Measurements from ENCODE around the gene CNNM1. TPM values are rescaled to one million over a fixed set of nuclear protein-coding genes. Genes with fewer than 3 reads are reported as not detected.

Gene CNNM1
- total RNA-seq, 1 donor from 2014 or later = 0.08 TPM

DNA sequence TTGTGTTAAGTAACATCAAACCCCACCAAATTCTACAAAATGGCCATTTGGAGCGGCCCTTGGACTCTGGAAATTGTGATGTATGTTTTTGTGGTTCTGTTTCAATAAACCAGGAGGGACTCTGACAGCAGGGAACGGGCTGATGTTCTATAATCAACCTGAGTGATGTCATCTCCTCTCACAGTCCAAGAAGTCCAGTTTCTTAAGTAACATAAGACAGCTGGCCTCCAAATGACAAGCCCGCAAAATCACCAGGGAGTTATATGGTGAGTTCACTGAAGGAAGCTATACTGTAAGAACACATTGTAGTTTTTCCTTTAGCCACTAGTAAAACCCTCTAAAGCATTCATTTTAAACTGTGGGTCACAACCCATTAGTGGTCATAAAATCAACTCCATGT lies 67.3 kb downstream of the CNNM1 start:
- no peaks in the 10 kb centered on the region for H3K27me3 Mint-ChIP-seq (ENCODE audit: unreplicated experiment)
- H3K9me3 Mint-ChIP-seq (ENCODE audit: unreplicated experiment) = no peaks in the 10 kb centered on the region
- H3K4me1 Mint-ChIP-seq (ENCODE audit: unreplicated experiment) = peaks cover 23% of the 10 kb centered on the region
- no peak overlapping the region for H3K27ac Mint-ChIP-seq (ENCODE audit: unreplicated experiment)
- H3K4me3 Mint-ChIP-seq (ENCODE audit: unreplicated experiment) = no peak overlapping the region
- no peak for DNase-seq (ENCODE audit: low spot score)
- TF ChIP-seq, protein P1, sequence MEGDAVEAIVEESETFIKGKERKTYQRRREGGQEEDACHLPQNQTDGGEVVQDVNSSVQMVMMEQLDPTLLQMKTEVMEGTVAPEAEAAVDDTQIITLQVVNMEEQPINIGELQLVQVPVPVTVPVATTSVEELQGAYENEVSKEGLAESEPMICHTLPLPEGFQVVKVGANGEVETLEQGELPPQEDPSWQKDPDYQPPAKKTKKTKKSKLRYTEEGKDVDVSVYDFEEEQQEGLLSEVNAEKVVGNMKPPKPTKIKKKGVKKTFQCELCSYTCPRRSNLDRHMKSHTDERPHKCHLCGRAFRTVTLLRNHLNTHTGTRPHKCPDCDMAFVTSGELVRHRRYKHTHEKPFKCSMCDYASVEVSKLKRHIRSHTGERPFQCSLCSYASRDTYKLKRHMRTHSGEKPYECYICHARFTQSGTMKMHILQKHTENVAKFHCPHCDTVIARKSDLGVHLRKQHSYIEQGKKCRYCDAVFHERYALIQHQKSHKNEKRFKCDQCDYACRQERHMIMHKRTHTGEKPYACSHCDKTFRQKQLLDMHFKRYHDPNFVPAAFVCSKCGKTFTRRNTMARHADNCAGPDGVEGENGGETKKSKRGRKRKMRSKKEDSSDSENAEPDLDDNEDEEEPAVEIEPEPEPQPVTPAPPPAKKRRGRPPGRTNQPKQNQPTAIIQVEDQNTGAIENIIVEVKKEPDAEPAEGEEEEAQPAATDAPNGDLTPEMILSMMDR (IDR thresholded peaks at IDR 0.05; ENCODE audit: unreplicated experiment) = no peak
- peaks cover 4% of the 10 kb centered on the region for H3K36me3 Mint-ChIP-seq (ENCODE audit: low read depth, unreplicated experiment)

DNA sequence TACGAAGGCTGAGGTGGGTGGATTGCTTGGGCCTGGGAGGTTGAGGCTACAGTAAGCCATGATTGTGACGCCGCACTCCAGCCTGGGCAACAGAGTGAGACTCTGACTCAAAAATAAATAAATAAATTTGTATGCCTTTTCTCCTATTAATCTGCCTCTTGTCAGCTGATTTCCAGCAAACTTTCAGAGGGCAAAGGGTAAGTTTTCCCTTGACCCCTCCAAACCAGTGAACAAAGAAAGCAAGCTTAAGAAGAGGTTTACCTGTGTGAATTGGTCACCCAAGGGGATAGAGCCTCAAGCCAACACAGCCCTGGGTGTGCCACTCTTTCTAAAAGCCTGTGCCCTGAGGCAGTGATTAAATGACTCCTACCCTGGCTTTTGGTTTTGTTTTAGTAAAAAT lies 70.5 kb downstream of the CNNM1 start:
- H3K4me3 Mint-ChIP-seq (ENCODE audit: unreplicated experiment) = no peak overlapping the region
- no peaks in the 10 kb centered on the region for H3K9me3 Mint-ChIP-seq (ENCODE audit: unreplicated experiment)
- no peak for DNase-seq (ENCODE audit: low spot score)
- TF ChIP-seq, protein P1 (IDR thresholded peaks at IDR 0.05; ENCODE audit: unreplicated experiment) = no peak
- peaks cover 20% of the 10 kb centered on the region for H3K36me3 Mint-ChIP-seq (ENCODE audit: low read depth, unreplicated experiment)
- H3K27ac Mint-ChIP-seq (ENCODE audit: unreplicated experiment) = no peak overlapping the region
- H3K27me3 Mint-ChIP-seq (ENCODE audit: unreplicated experiment) = peaks cover 3% of the 10 kb centered on the region
- H3K4me1 Mint-ChIP-seq (ENCODE audit: unreplicated experiment) = peaks cover 19% of the 10 kb centered on the region

GRCh38 chr10:99403674-99404073 lies 74.5 kb downstream of the CNNM1 start:
- TF ChIP-seq, protein P1 (IDR thresholded peaks at IDR 0.05; ENCODE audit: unreplicated experiment) = no peak
- peaks cover 4% of the 10 kb centered on the region for H3K27me3 Mint-ChIP-seq (ENCODE audit: unreplicated experiment)
- peaks cover 34% of the 10 kb centered on the region for H3K36me3 Mint-ChIP-seq (ENCODE audit: low read depth, unreplicated experiment)
- no peak for DNase-seq (ENCODE audit: low spot score)
- H3K4me1 Mint-ChIP-seq (ENCODE audit: unreplicated experiment) = peaks cover 9% of the 10 kb centered on the region
- no peak overlapping the region for H3K4me3 Mint-ChIP-seq (ENCODE audit: unreplicated experiment)
- H3K27ac Mint-ChIP-seq (ENCODE audit: unreplicated experiment) = no peak overlapping the region
- H3K9me3 Mint-ChIP-seq (ENCODE audit: unreplicated experiment) = no peaks in the 10 kb centered on the region

- no peak for DNase-seq (ENCODE audit: low spot score)
- H3K4me3 Mint-ChIP-seq (ENCODE audit: unreplicated experiment) = no peak overlapping the region
- H3K27ac Mint-ChIP-seq (ENCODE audit: unreplicated experiment) = no peak overlapping the region
- peaks cover 19% of the 10 kb centered on the region for H3K4me1 Mint-ChIP-seq (ENCODE audit: unreplicated experiment)
- H3K27me3 Mint-ChIP-seq (ENCODE audit: unreplicated experiment) = peaks cover 4% of the 10 kb centered on the region
- TF ChIP-seq, protein P1 (IDR thresholded peaks at IDR 0.05; ENCODE audit: unreplicated experiment) = no peak
- H3K36me3 Mint-ChIP-seq (ENCODE audit: low read depth, unreplicated experiment) = peaks cover 30% of the 10 kb centered on the region
- no peaks in the 10 kb centered on the region for H3K9me3 Mint-ChIP-seq (ENCODE audit: unreplicated experiment)
Observed at GRCh38 chr10:99406149-99406548, 77.0 kb downstream of the CNNM1 start.

- H3K9me3 Mint-ChIP-seq (ENCODE audit: unreplicated experiment) = no peaks in the 10 kb centered on the region
- no peak overlapping the region for H3K4me3 Mint-ChIP-seq (ENCODE audit: unreplicated experiment)
- no peaks in the 10 kb centered on the region for H3K27me3 Mint-ChIP-seq (ENCODE audit: unreplicated experiment)
- H3K36me3 Mint-ChIP-seq (ENCODE audit: low read depth, unreplicated experiment) = peaks cover 10% of the 10 kb centered on the region
- H3K27ac Mint-ChIP-seq (ENCODE audit: unreplicated experiment) = no peak overlapping the region
- peaks cover 10% of the 10 kb centered on the region for H3K4me1 Mint-ChIP-seq (ENCODE audit: unreplicated experiment)
- DNase-seq (ENCODE audit: low spot score) = no peak
- TF ChIP-seq, protein P1 (IDR thresholded peaks at IDR 0.05; ENCODE audit: unreplicated experiment) = no peak
Observed at GRCh38 chr10:99410146-99410545, 81.0 kb downstream of the CNNM1 start.

All from endothelial cell (in vitro differentiated cells).